GM06990 (cell line): ENCODE measurements around the gene PIGB.
"Not testable (repeated sequence)": the region's sequence is repeated elsewhere in the genome, so short reads cannot be mapped to it uniquely, and the experiment has no call there.

Experiments used
- DNase-seq: peaks from one replicate; pipeline ENCODE4 v3.0.0-alpha.2; 2011; ENCODE audit not compliant: insufficient read length; ENCODE audit errors: extremely low read depth
- H3K27me3 ChIP-seq: replicated peaks from 2 replicates; pipeline ENCODE4 v1.6.0; 2011; ENCODE audit warnings: low read length; ENCODE audit not compliant: control insufficient read depth, insufficient read depth
- H3K36me3 ChIP-seq: 2 replicates; pipeline ENCODE4 v1.5.1; 2011; ENCODE audit warnings: low read length; ENCODE audit not compliant: control insufficient read depth, insufficient read depth
- H3K4me3 ChIP-seq: replicated peaks from 2 replicates; pipeline ENCODE4 v1.5.1; 2011; ENCODE audit warnings: low read depth, mild to moderate bottlenecking, control low read depth, low read length
- TF ChIP-seq, protein P1 (sequence below): IDR thresholded peaks from 2 replicates; pipeline ENCODE4 v1.5.1; 2011; ENCODE audit warnings: low read length, control low read depth, mild to moderate bottlenecking, inconsistent platforms; ENCODE audit not compliant: insufficient read depth, poor library complexity, severe bottlenecking

Gene PIGB

DNA sequence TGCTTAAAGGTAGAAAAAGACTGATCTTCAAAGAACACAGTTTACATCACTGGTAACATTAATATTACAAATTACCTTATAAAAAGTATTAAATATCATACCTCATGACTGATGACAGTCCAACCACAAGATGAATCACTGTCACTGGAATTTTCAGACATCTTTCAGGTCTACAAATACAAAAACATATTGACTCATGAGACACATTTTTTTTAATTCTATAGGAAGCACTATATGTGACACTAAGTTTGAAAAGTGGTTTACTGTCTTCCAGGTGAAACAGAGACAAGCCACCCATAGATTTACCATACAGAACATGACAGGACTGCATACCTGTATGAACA, 70.2 kb downstream of the PIGB start:
- TF ChIP-seq, protein P1, sequence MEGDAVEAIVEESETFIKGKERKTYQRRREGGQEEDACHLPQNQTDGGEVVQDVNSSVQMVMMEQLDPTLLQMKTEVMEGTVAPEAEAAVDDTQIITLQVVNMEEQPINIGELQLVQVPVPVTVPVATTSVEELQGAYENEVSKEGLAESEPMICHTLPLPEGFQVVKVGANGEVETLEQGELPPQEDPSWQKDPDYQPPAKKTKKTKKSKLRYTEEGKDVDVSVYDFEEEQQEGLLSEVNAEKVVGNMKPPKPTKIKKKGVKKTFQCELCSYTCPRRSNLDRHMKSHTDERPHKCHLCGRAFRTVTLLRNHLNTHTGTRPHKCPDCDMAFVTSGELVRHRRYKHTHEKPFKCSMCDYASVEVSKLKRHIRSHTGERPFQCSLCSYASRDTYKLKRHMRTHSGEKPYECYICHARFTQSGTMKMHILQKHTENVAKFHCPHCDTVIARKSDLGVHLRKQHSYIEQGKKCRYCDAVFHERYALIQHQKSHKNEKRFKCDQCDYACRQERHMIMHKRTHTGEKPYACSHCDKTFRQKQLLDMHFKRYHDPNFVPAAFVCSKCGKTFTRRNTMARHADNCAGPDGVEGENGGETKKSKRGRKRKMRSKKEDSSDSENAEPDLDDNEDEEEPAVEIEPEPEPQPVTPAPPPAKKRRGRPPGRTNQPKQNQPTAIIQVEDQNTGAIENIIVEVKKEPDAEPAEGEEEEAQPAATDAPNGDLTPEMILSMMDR: no peak
- no peak for DNase-seq
- Histone ChIP-seq H3K27me3 (no peaks in the 10 kb centered on the region), H3K4me3 (no peak overlapping the region), H3K36me3 (no peaks in the 10 kb centered on the region; the same call in 1 of the 2 replicates)

DNA sequence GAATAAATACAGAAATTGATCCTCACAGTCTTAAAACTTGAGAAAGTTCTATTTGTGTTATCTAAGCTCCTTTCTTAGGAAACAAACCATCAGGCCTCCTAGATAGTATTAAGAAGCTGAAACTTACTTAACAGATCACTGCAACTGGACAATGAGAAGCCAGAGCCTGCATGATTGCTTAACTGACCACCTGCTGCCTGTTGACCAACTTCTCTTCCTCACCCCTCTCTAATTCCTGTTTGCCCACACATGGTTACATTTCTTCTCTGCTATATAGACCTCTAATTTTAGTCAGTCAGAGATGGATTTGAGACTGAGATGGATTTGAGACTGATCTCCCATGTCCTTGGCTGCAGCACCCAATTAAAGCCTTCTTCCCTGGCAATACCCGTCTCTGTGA, 75.7 kb downstream of the PIGB start:
- no peak for DNase-seq
- TF ChIP-seq, protein P1: no peak

DNA sequence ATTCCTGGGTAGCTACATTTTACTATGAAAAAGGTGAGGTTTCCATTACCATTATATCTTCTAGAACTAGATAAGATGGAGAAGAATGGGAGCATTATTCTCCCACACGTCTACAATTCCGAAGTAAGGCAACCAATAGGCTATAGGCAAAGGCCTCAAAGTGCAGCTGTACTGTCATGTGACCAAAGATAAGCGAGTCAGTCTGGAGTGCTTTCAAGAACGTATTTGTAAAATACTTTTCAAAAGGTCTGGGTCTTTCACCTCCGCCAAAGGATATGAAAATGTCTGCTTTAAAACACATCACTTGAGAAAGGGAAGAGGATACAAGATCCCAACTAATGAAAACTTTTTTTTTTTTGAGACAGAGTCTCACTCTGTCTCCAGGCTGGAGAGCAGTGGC, 79.2 kb downstream of the PIGB start:
- no peak for DNase-seq
- Histone ChIP-seq H3K36me3 (no peaks in the 10 kb centered on the region), H3K27me3 (no peaks in the 10 kb centered on the region), H3K4me3 (no peak overlapping the region)
- TF ChIP-seq, protein P1: no peak

More for the DNA sequence above, 75.7 kb downstream of the PIGB start:
- Histone ChIP-seq H3K4me3 (no peak overlapping the region), H3K27me3 (no peaks in the 10 kb centered on the region), H3K36me3 (no peaks in the 10 kb centered on the region)

DNA sequence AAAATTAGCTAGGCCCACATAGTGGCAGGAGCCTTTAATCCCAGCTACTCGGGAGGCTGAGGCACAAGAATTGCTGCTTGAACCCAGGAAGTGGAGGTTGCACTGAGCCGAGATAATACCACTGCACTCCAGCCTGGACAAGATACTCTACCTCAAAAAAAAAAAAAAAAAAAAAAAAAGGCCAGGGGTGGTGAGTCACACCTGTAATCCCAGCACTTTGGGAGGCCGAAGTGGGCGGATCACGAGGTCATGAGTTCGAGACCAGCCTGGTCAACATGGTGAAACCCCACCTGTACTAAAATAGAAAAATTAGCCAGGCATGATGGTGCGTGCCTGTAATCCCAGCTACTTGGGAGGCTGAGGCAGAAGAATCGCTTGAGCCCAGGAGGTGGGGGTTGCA, 81.0 kb downstream of the PIGB start:
- DNase-seq, H3K4me3 ChIP-seq, H3K27me3 ChIP-seq, H3K36me3 ChIP-seq: not testable (repeated sequence)

DNA sequence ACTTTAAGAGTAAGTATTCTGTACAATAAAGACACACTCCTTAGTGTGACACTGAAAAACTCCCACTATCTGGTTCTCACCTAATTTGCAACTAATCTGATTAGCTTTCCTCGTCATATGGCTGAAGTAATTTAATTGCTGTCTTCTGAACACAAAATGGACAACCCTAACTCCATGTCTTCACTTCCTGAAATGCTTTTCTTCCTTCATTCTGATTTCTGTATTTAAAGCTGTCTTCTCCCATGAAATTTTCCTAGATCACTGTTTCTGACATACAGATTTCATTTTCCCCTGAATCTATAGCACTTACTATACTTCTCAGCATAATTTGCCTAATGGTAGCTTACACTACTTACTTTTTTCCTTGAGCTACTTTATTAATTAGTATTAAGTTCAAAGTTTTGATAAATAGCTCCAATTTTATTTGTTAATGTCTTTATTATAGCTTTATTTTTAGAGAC, 82.8 kb downstream of the PIGB start:
- DNase-seq: no peak
- Histone ChIP-seq H3K27me3 (no peaks in the 10 kb centered on the region), H3K4me3 (no peak overlapping the region), H3K36me3 (no peaks in the 10 kb centered on the region)
- TF ChIP-seq, protein P1: no peak

DNA sequence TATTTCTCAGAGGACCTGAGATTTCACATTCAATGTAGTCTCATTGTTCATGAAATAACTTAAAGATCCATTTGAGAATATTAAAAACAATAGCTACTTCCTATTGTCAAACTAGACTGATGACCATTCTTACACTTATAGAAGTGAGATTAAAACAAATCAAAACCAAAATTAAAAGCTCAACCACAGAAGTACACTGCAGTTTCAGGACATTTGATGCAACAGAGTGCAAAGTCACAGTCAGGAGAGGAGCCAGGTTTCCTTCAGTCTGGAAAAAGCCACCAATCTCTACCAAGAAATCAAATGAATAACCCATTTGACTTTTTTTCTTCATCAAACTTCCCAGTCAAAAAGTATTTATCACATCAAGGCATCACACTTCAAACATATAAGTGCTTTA, 83.7 kb downstream of the PIGB start:
- TF ChIP-seq, protein P1: no peak
- H3K36me3 ChIP-seq: no peaks in the 10 kb centered on the region
- no peak for DNase-seq
- H3K4me3 ChIP-seq: no peak overlapping the region
- H3K27me3 ChIP-seq: no peaks in the 10 kb centered on the region
